ENCODE measurements around the gene KNTC1.

GRCh38 chr12:122610911-122611310, 83.9 kb downstream of the KNTC1 start:
- TF ChIP-seq CTCF (IDR thresholded peaks at IDR 0.05) (no peak), EZH2 (IDR thresholded peaks at IDR 0.05) (no peak)
